GM12801 (cell line): ENCODE data around the gene ATRIP.

Experiments used
- CTCF ChIP-seq: IDR thresholded peaks from one replicate; pipeline ENCODE4 v1.5.1; 2011; ENCODE audit warnings: control low read depth; ENCODE audit not compliant: insufficient read length; ENCODE audit errors: extremely low read depth

Gene ATRIP

GRCh38 chr3:48456456-48456855 is 9.9 kb downstream of the ATRIP start:
- TF ChIP-seq CTCF: no peak

- TF ChIP-seq CTCF: no peak
Measured at GRCh38 chr3:48459331-48459730, 12.8 kb downstream of the ATRIP start.

- no peak for TF ChIP-seq CTCF
Measured at GRCh38 chr3:48459773-48460516, 13.4 kb downstream of the ATRIP start.

- no peak for TF ChIP-seq CTCF
Measured at GRCh38 chr3:48460517-48460902, 14.0 kb downstream of the ATRIP start.

GRCh38 chr3:48463703-48464102 is 17.2 kb downstream of the ATRIP start:
- no peak for TF ChIP-seq CTCF

- no peak for TF ChIP-seq CTCF
Measured at GRCh38 chr3:48464713-48465221, 18.2 kb downstream of the ATRIP start.

GRCh38 chr3:48465237-48465530 is 18.6 kb downstream of the ATRIP start:
- TF ChIP-seq CTCF: no peak
